ENCODE results near the gene CDH2.

GRCh38 chr18:28147674-28148171 lies 29.2 kb downstream of the CDH2 start:
- no peak for TF ChIP-seq CTCF (IDR thresholded peaks at IDR 0.05)
- no peak for TF ChIP-seq POLR2A (IDR thresholded peaks at IDR 0.05)
- TF ChIP-seq POLR2AphosphoS5 (IDR thresholded peaks at IDR 0.05; ENCODE audit: insufficient read depth in 1 of 2, low read depth in 1 of 2): no peak
